ENCODE data around the gene INO80.

Gene INO80

DNA sequence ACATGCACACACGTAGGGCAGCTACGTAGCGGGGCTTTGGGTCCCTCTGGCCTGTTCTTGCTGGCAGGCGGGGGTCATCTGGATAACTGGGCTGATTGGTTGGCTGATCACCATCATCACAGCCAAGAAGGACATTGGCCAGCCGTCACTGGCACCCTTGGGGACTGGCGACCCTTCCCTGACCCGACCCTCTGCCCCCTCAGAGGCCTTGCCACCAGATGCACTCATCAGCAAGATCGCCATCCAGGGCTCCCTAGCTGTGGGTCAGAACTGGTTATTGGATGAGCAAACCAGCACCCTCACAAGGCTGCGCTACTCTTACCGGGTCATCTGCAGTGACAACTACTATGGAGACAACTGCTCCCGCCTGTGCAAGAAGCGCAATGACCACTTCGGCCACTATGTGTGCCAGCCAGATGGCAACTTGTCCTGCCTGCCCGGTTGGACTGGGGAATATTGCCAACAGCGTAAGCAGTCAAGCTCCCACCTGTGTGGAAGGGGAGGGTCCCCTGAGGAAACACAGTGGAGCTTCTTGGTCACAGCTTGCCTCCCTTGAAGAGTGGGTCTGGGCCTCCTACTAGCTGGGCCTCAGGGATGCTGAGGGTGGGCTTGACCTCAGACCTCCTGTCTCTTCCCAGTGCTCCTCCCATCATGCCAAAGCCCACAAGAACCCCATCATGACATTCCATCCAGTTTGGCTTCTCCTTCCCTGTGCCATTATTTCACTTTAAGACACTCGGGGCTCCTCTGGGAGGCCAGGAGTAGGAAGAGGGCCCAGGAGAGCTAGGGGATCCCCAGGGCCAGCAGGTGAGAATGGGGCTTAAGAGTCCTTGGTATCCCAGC lies 184.6 kb downstream of the INO80 start:
- no peak for DNase-seq (ENCODE audit: low read depth in 3 of 3, low spot score in 1 of 3)

GRCh38 chr15:40930430-40931299 lies 185.4 kb downstream of the INO80 start:
- no peak for DNase-seq (ENCODE audit: low read depth in 3 of 3, low spot score in 1 of 3)

DNA sequence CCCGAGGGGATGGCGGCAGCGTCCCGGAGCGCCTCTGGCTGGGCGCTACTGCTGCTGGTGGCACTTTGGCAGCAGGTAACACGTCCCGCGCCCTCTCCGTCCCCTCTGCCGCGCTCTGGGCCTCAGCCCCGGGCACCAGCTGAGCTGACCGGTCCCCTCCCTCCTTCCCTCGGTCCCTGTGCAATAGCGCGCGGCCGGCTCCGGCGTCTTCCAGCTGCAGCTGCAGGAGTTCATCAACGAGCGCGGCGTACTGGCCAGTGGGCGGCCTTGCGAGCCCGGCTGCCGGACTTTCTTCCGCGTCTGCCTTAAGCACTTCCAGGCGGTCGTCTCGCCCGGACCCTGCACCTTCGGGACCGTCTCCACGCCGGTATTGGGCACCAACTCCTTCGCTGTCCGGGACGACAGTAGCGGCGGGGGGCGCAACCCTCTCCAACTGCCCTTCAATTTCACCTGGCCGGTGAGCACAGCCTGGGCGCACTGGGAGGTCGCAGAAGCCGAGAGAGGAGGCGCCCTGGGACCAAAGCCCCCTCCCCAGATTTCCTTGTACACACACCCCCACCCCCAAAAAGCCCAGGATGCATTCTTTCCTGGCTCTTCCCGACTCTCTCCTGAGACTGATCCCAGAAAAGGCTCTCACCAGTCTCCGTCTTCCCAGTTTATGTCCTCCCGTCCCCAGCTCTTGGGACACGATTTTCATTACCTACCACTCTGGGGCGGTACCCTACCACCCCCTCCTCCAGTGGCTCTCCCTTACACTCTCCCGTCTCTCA lies 186.2 kb downstream of the INO80 start:
- DNase-seq (ENCODE audit: low read depth in 3 of 3, low spot score in 1 of 3), result no peak
